HS-27A (cell line): ENCODE results near the gene IPO4.
A peak's percentile ranks its signal among the peaks of the same experiment; 100 is the strongest.
"Not testable (repeated sequence)": the region's sequence is repeated elsewhere in the genome, so short reads cannot be mapped to it uniquely, and the experiment has no call there.

Experiments used
- DNase-seq: peaks from one replicate; pipeline ENCODE4 v3.0.0-alpha.2; 2012; ENCODE audit warnings: low read depth, missing footprints

The IPO4 gene

GRCh38 chr14:24188251-24189058 lies at the start of gene IPO4:
IPO4 (minus strand) TSS chr14:24188816; CDS start chr14:24188787, 29 bp downstream.
- peak; percentile 95 for DNase-seq

GRCh38 chr14:24238123-24238522 lies 49.5 kb upstream of the IPO4 start:
- no peak for DNase-seq

- DNase-seq = no peak
These were observed 48.9 kb upstream of the IPO4 start for GRCh38 chr14:24237463-24237955.

- no peak for DNase-seq
These were observed 48.3 kb upstream of the IPO4 start for GRCh38 chr14:24236689-24237462.

GRCh38 chr14:24235804-24236688 lies 47.4 kb upstream of the IPO4 start:
- no peak for DNase-seq

- DNase-seq = no peak
These were observed 45.7 kb upstream of the IPO4 start for GRCh38 chr14:24234095-24235005.

- DNase-seq = no peak
These were observed 44.9 kb upstream of the IPO4 start for GRCh38 chr14:24233538-24233866.

- DNase-seq = no peak
These were observed 44.3 kb upstream of the IPO4 start, which contains the start of gene GMPR2 for GRCh38 chr14:24232645-24233537. GMPR2 (plus strand) TSS chr14:24232929; CDS start chr14:24233254, 325 bp downstream.

- peak; percentile 94 for DNase-seq
These were observed 43.6 kb upstream of the IPO4 start, which contains the start of gene NEDD8 for GRCh38 chr14:24232121-24232644. NEDD8 (minus strand) TSS chr14:24232367; CDS start chr14:24232267, 100 bp downstream.

- no peak for DNase-seq
These were observed 42.9 kb upstream of the IPO4 start for GRCh38 chr14:24231263-24232120.

- no peak for DNase-seq
These were observed 40.3 kb upstream of the IPO4 start for GRCh38 chr14:24228902-24229301.

- no peak for DNase-seq
These were observed 37.9 kb upstream of the IPO4 start for GRCh38 chr14:24226473-24226872.

- peak; percentile 76 for DNase-seq
These were observed 36.0 kb upstream of the IPO4 start for GRCh38 chr14:24224618-24225071.

- DNase-seq = not testable (repeated sequence)
These were observed 34.4 kb upstream of the IPO4 start for GRCh38 chr14:24222987-24223386.

GRCh38 chr14:24219521-24219920 lies 30.9 kb upstream of the IPO4 start:
- DNase-seq = no peak

GRCh38 chr14:24219080-24219479 lies 30.5 kb upstream of the IPO4 start:
- no peak for DNase-seq

- DNase-seq = not testable (repeated sequence)
These were observed 28.3 kb upstream of the IPO4 start for GRCh38 chr14:24216876-24217275.

GRCh38 chr14:24216345-24216699 lies 27.7 kb upstream of the IPO4 start:
- DNase-seq = no peak
